HL-60 (cell line): ENCODE data around the gene GALNT17.

Source experiments
- DNase-seq, 2 experiments: peaks; one replicate each; pipeline ENCODE4 v3.0.0-alpha.2; 2010 to 2020; ENCODE audit warnings: low read depth in 1 of 2, low spot score in 1 of 2
- H3K27ac ChIP-seq: fragments of 250-450 bp; sonication (Bioruptor Pico); replicated peaks from 2 replicates; pipeline ENCODE4 v1.5.1; 2020; ENCODE audit warnings: mild to moderate bottlenecking, moderate library complexity
- H3K27me3 ChIP-seq: fragments of 250-450 bp; sonication (Bioruptor Pico); 2 replicates; pipeline ENCODE4 v1.5.1; 2021; ENCODE audit warnings: mild to moderate bottlenecking, moderate library complexity; ENCODE audit not compliant: insufficient read depth, poor library complexity, severe bottlenecking
- H3K4me3 ChIP-seq: replicated peaks from 2 replicates; pipeline ENCODE4 v1.5.1; 2011; ENCODE audit warnings: mild to moderate bottlenecking, control low read depth, low read length; ENCODE audit not compliant: insufficient read depth
- CTCF ChIP-seq: IDR thresholded peaks from one replicate; pipeline ENCODE4 v1.5.1; 2011; ENCODE audit warnings: low read length, control low read depth, inconsistent platforms; ENCODE audit not compliant: insufficient read depth
- GABPA ChIP-seq: IDR thresholded peaks from 2 replicates; pipeline ENCODE4 v1.6.1; 2012; ENCODE audit warnings: low read depth
- POLR2AphosphoS5 ChIP-seq: IDR thresholded peaks from 2 replicates; pipeline ENCODE4 v1.6.1; 2012; ENCODE audit warnings: low read depth
- REST ChIP-seq: IDR thresholded peaks from 2 replicates; pipeline ENCODE4 v1.6.1; 2012; ENCODE audit warnings: low read depth; ENCODE audit not compliant: insufficient replicate concordance
- SPI1 ChIP-seq: IDR thresholded peaks from 2 replicates; pipeline ENCODE4 v1.6.1; 2012; ENCODE audit warnings: low read depth, mild to moderate bottlenecking, borderline replicate concordance

Gene GALNT17

GRCh38 chr7:71130031-71130679, 1.8 kb upstream of the GALNT17 start:
- no peak overlapping the region for H3K27ac ChIP-seq
- H3K4me3 ChIP-seq = no peak overlapping the region
- H3K27me3 ChIP-seq = peaks cover 26% of the 10 kb centered on the region
- TF ChIP-seq POLR2AphosphoS5 (no peak), GABPA (no peak), REST (no peak), SPI1 (no peak), CTCF (no peak)
- no peak for DNase-seq

GRCh38 chr7:71131256-71132126, 453 bp upstream of the GALNT17 start:
- Histone ChIP-seq H3K27ac (no peak overlapping the region), H3K27me3 (peaks cover 26% of the 10 kb centered on the region), H3K4me3 (no peak overlapping the region)
- TF ChIP-seq SPI1 (no peak), POLR2AphosphoS5 (no peak), REST (no peak), CTCF (no peak), GABPA (no peak)
- peak in 1 of 2 experiments; percentile 1 for DNase-seq

- Histone ChIP-seq H3K4me3 (no peak overlapping the region), H3K27me3 (peaks cover 26% of the 10 kb centered on the region), H3K27ac (no peak overlapping the region)
- TF ChIP-seq POLR2AphosphoS5 (no peak), CTCF (no peak), GABPA (no peak), SPI1 (no peak), REST (no peak)
- no peak for DNase-seq
Observed at GRCh38 chr7:71132377-71133231, 660 bp downstream of the GALNT17 start.
